K562 (cell line): ENCODE measurements around the gene FOXR1. TPM values are rescaled to one million over a fixed set of nuclear protein-coding genes. Genes with fewer than 3 reads are reported as not detected.

Source experiments
- ATAC-seq: fragments of 200-7000 bp; cut with Tn5 transposase; 3 replicates; pipeline ENCODE4 v1.9.1; 2020; ENCODE audit warnings: moderate library complexity
- BruUV-seq: library from RNA; stranded (reverse); fragments of 400-500 nt; replicated peaks from 2 replicates; lab custom pipeline; 2021; lab: Mats Ljungman, UMichigan
- CTCF ChIA-PET: fragments of 300-600 bp; formaldehyde crosslinking; extraction: SDS; loops from one replicate; lab custom pipeline; 2021; ENCODE audit warnings: low intra/inter-chr PET ratio; lab: Yijun Ruan, JAX
- POLR2A ChIA-PET: fragments of 300-600, 350-650 bp; sonication (Branson Sonifier 250); formaldehyde crosslinking; extraction: SDS; loops from one replicate; lab custom pipeline; 2021; ENCODE audit warnings: antibody characterized with exemption, inconsistent platforms; lab: Yijun Ruan, JAX
- DNase-seq, 4 experiments: peaks; one replicate each; pipeline versions ENCODE4 v3.0.0 to v3.0.0-alpha.2; 2011 to 2018; ENCODE audit warnings: low spot score in 3 of 4, mixed read lengths in 3 of 4; ENCODE audit errors: extremely low read depth in 1 of 4
- FAIRE-seq: peaks from 2 replicates; lab custom pipeline; 2011; peaks lifted over from hg19 to GRCh38; lab: Jason Lieb, UNC
- H2AFZ ChIP-seq: 2 replicates; pipeline ENCODE4 v1.6.0; 2011; ENCODE audit warnings: low read depth, low read length, control low read depth, inconsistent platforms
- H3K27ac ChIP-seq: fragments of 200-600 bp; 3 replicates; pipeline ENCODE4 v1.8.0; 2011; ENCODE audit warnings: low read depth, mild to moderate bottlenecking, control low read depth, inconsistent platforms, low read length, moderate library complexity, mixed read lengths; ENCODE audit errors: extremely low read depth
- H3K27me3 ChIP-seq, 2 experiments: fragments of 300-600 bp in 1 of 2; 2 replicates in 1 of 2; 3 replicates in 1 of 2; pipeline versions ENCODE4 v1.6.0 to v1.8.0; 2011; ENCODE audit warnings: inconsistent platforms in 2 of 2, low read length in 2 of 2, mild to moderate bottlenecking in 1 of 2, mixed read lengths in 1 of 2, moderate library complexity in 1 of 2; ENCODE audit not compliant: control insufficient read depth in 2 of 2, insufficient read depth in 2 of 2
- H3K36me3 ChIP-seq: fragments of 300-600 bp; 3 replicates; pipeline ENCODE4 v1.8.0; 2011; ENCODE audit warnings: mild to moderate bottlenecking, low read length, inconsistent platforms; ENCODE audit not compliant: control insufficient read depth, insufficient read depth
- H3K4me1 ChIP-seq, 2 experiments: fragments of 200-600 bp in 1 of 2; replicated peaks in 1 of 2; 2 replicates in 1 of 2; 3 replicates in 1 of 2; pipeline versions ENCODE4 v1.5.1 to v1.8.0; 2011; ENCODE audit warnings: inconsistent platforms in 2 of 2, low read length in 2 of 2, mild to moderate bottlenecking in 1 of 2, mixed read lengths in 1 of 2, moderate library complexity in 1 of 2; ENCODE audit not compliant: control insufficient read depth in 2 of 2, insufficient read depth in 2 of 2
- H3K4me2 ChIP-seq: 2 replicates; pipeline ENCODE4 v1.6.1; 2011; ENCODE audit warnings: low read length, control low read depth, inconsistent platforms, mixed read lengths; ENCODE audit not compliant: insufficient read depth
- H3K4me3 ChIP-seq: fragments of 200-600 bp; sonication (generic), shearing (Covaris generic); 2 replicates; pipeline ENCODE4 v1.5.1; 2016; ENCODE audit warnings: control low read depth, inconsistent platforms
- H3K79me2 ChIP-seq: fragments of 200-600 bp; 3 replicates; pipeline ENCODE4 v1.8.0; 2011; ENCODE audit warnings: low read length, inconsistent platforms; ENCODE audit not compliant: control insufficient read depth, insufficient read depth
- H3K9ac ChIP-seq, 2 experiments: 2 replicates each; pipeline versions ENCODE4 v1.6.0 to v1.6.1; 2011; ENCODE audit warnings: low read depth in 2 of 2, low read length in 2 of 2, control low read depth in 1 of 2, inconsistent platforms in 1 of 2, mild to moderate bottlenecking in 1 of 2, mixed read lengths in 1 of 2; ENCODE audit not compliant: insufficient read depth in 1 of 2
- H3K9me1 ChIP-seq: one replicate; pipeline ENCODE4 v1.6.0; 2011; ENCODE audit warnings: inconsistent platforms, mild to moderate bottlenecking, low read length, moderate library complexity; ENCODE audit not compliant: control insufficient read depth, insufficient read depth
- H3K9me3 ChIP-seq: replicated peaks from 2 replicates; pipeline ENCODE4 v1.5.1; 2011; ENCODE audit warnings: low read depth, low read length, inconsistent platforms; ENCODE audit not compliant: control insufficient read depth, insufficient read depth
- H4K20me1 ChIP-seq: replicated peaks from 2 replicates; pipeline ENCODE4 v1.6.1; 2011; ENCODE audit warnings: low read length, inconsistent platforms, mixed read lengths; ENCODE audit not compliant: control insufficient read depth, insufficient read depth
- ARID3A ChIP-seq: IDR thresholded peaks from 2 replicates; pipeline ENCODE4 v1.6.1; 2012; ENCODE audit warnings: low read depth, low read length, improper control_type of control experiment, borderline replicate concordance
- CAMTA2 ChIP-seq: fragments of 250-450 bp; sonication (Bioruptor Pico); conservative IDR thresholded peaks from 2 replicates; pipeline ENCODE4 v1.5.1; 2022
- CCAR2 ChIP-seq: fragments of 200-400 bp; formaldehyde crosslinking; IDR thresholded peaks from 2 replicates; pipeline ENCODE4 v1.6.1; 2017; ENCODE audit warnings: mild to moderate bottlenecking, low read depth, low read length
- EZH2 ChIP-seq: IDR thresholded peaks from 2 replicates; pipeline ENCODE4 v1.6.1; 2012; ENCODE audit warnings: low read depth, mild to moderate bottlenecking, inconsistent platforms, low read length, borderline replicate concordance
- GATA2 ChIP-seq: sonication (generic); formaldehyde crosslinking; IDR thresholded peaks from 2 replicates; pipeline ENCODE4 v1.4.0; 2020; ENCODE audit warnings: mild to moderate bottlenecking, missing genetic modification reagents
- KAT2B ChIP-seq: IDR thresholded peaks from one replicate; pipeline ENCODE4 v1.6.1; 2012; ENCODE audit warnings: low read depth, mild to moderate bottlenecking, control low read depth, inconsistent platforms, low read length, moderate library complexity
- NUFIP1 ChIP-seq: fragments of 450-650 bp; IDR thresholded peaks from 2 replicates; pipeline ENCODE4 v1.6.1; 2018; ENCODE audit not compliant: partially characterized antibody
- POLR2G ChIP-seq: fragments of 200-400 bp; formaldehyde crosslinking; IDR thresholded peaks from 2 replicates; pipeline ENCODE4 v1.6.1; 2017; ENCODE audit warnings: low read depth, mild to moderate bottlenecking, antibody characterized with exemption, low read length, moderate library complexity
- ZBTB2 ChIP-seq: fragments of 450-650 bp; IDR thresholded peaks from 2 replicates; pipeline ENCODE4 v1.6.1; 2016; ENCODE audit warnings: antibody characterized with exemption
- ZNF644 ChIP-seq: fragments of 200-800 bp; sonication (Bioruptor generic); IDR thresholded peaks from 2 replicates; pipeline ENCODE4 v1.6.1; 2016; ENCODE audit warnings: low read depth, missing genetic modification characterization, missing compliant biosample characterization
- WGBS: fragments of 100-300 bp; shearing (Covaris generic); methylation state at CpG from one replicate; pipeline ENCODE4 v1.1.6; 2016; ENCODE audit warnings: low coverage, mixed read lengths; ENCODE audit not compliant: insufficient coverage; ENCODE audit errors: missing lambda C conversion rate; 5-methylcytosine and 5-hydroxymethylcytosine counted together
- in situ Hi-C: fragments of 300-500 bp; cut with MboI; formaldehyde crosslinking; loops from 4 replicates; pipeline ENCODE4 v1.15.0; 2018; ENCODE audit warnings: inconsistent platforms, mixed read lengths
- intact Hi-C: fragments of 100-400 bp; cut with micrococcal nuclease; formaldehyde crosslinking; loops from 2 replicates; pipeline ENCODE4 v1.14.2; 2022
- polyA plus RNA-seq, 8 experiments: library from polyadenylated mRNA; depleted of rRNA in 4 of 8; stranded (reverse) in 5 of 8; unstranded in 3 of 8; fragments of >200 nt; fragmentation: Nextera tagmentation in 2 of 8; fragmentation: Illumina TruSeq in 1 of 8; extraction: Ambion mirVana in 2 of 8; extraction: Trizol in 1 of 8; gene quantifications; 2 replicates each; pipeline versions ENCODE4 v1.2.1 to v1.2.3, GENCODE V29; 2011 to 2014; ENCODE audit warnings: inconsistent platforms in 1 of 8, missing spikeins in 1 of 8
- total RNA-seq, 7 experiments: library from RNA; depleted of rRNA in 6 of 7; stranded (reverse); fragments of >200 nt in 6 of 7; fragmentation: Illumina TruSeq in 2 of 7; extraction: Trizol in 2 of 7; gene quantifications; 2 replicates each; pipeline versions ENCODE4 v1.2.1 to v1.2.3, GENCODE V29; 2011 to 2021; ENCODE audit warnings: low replicate concordance in 1 of 7
- TF ChIP-seq, protein P1 (sequence below): fragments of 250-450 bp; sonication (Bioruptor Pico); IDR thresholded peaks from 2 replicates; pipeline ENCODE4 v1.9.0; 2021; ENCODE audit warnings: mild to moderate bottlenecking, inconsistent platforms

Gene FOXR1
- total and polyA plus RNA-seq, 9 of the 15 experiments (the other 6 are each of a cell fraction or from before 2014, with no cell fraction given) = not detected

- H3K27me3 ChIP-seq = no peaks in the 10 kb centered on the region
- H3K9me3 ChIP-seq = no peaks in the 10 kb centered on the region
- no peaks in the 10 kb centered on the region for H4K20me1 ChIP-seq
- H3K4me1 ChIP-seq = peaks cover 15 to 16% of the 10 kb centered on the region in 2 experiments; a peak in 4 of 5 replicates
- H3K36me3 ChIP-seq = no peaks in the 10 kb centered on the region
- no peaks in the 10 kb centered on the region for H3K79me2 ChIP-seq
- H3K27ac ChIP-seq = peak overlapping the region; percentile 78; the same call in 2 of the 3 replicates
- whole genome bisulfite sequencing = 62% methylated on average over 7 of the region's 9 CpGs
- ATAC-seq (peak; percentile 44), DNase-seq (peak; percentile 38 to 54 (median 53)), FAIRE-seq (no peak)
- H2AFZ ChIP-seq = peak overlapping the region; percentile 96
- peak overlapping the region; percentile 83; the same call in 1 of the 2 replicates for H3K4me2 ChIP-seq
- BruUV-seq = no TSS peak
- in situ Hi-C loops (no loop called here), intact Hi-C loops (no loop called here)
- H3K4me3 ChIP-seq = no peak overlapping the region
- CTCF ChIA-PET = no interaction called here
- H3K9ac ChIP-seq = peak overlapping the region; percentile 28 to 70; a peak in 3 of 4 replicates
- no peaks in the 10 kb centered on the region for H3K9me1 ChIP-seq
- POLR2A ChIA-PET = interaction anchor here (0.6 to 2.3 kb wide), 4 partner anchors 18 to 123 kb away, joined by 3 to 9 read pairs (median 4); partner anchors contain the start of gene CENATAC
- TF ChIP-seq ARID3A = no peak
- no peak for TF ChIP-seq NUFIP1
- no peak for TF ChIP-seq ZNF644 (tag)
- TF ChIP-seq CAMTA2 (CRISPR knock-in tag) = no peak
- TF ChIP-seq GATA2 (CRISPR knock-in tag) = no peak
- TF ChIP-seq ZBTB2 = no peak
- TF ChIP-seq CCAR2 = no peak
- TF ChIP-seq EZH2 = no peak
- 0 out of 2 replicates have a peak, but pooled peaks have one; percentile 15 for TF ChIP-seq POLR2G
- TF ChIP-seq, protein P1, sequence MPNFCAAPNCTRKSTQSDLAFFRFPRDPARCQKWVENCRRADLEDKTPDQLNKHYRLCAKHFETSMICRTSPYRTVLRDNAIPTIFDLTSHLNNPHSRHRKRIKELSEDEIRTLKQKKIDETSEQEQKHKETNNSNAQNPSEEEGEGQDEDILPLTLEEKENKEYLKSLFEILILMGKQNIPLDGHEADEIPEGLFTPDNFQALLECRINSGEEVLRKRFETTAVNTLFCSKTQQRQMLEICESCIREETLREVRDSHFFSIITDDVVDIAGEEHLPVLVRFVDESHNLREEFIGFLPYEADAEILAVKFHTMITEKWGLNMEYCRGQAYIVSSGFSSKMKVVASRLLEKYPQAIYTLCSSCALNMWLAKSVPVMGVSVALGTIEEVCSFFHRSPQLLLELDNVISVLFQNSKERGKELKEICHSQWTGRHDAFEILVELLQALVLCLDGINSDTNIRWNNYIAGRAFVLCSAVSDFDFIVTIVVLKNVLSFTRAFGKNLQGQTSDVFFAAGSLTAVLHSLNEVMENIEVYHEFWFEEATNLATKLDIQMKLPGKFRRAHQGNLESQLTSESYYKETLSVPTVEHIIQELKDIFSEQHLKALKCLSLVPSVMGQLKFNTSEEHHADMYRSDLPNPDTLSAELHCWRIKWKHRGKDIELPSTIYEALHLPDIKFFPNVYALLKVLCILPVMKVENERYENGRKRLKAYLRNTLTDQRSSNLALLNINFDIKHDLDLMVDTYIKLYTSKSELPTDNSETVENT = no peak
- no peak for TF ChIP-seq KAT2B
These were observed 7.9 kb downstream of the FOXR1 start for GRCh38 chr11:118979434-118979833.
